T-cell (primary cell): ENCODE measurements around the gene C3orf62. TPM values are rescaled to one million over a fixed set of nuclear protein-coding genes. Genes with fewer than 3 reads are reported as not detected.
A peak's percentile ranks its signal among the peaks of the same experiment; 100 is the strongest.

Experiments used
- ATAC-seq, 4 experiments: fragments of 200-7000 bp in 3 of 4; fragments of 150-1000 bp in 1 of 4; cut with Tn5 transposase; replicated peaks in 1 of 4; 1 replicate in 3 of 4; 2 replicates in 1 of 4; pipeline ENCODE4 v1.10.0; 2021; ENCODE audit warnings: moderate library complexity in 3 of 4, mild to moderate bottlenecking in 2 of 4, moderate number of reproducible peaks in 1 of 4
- CTCF ChIA-PET, 2 donors: fragments of 300-600 bp; sonication (Branson Sonifier 250); formaldehyde crosslinking; loops; one replicate each; lab custom pipeline; 2022; ENCODE audit warnings: antibody characterized with exemption in 2 of 2; lab: Charles Lee
- POLR2A ChIA-PET, 2 donors: fragments of 300-600 bp; sonication (Branson Sonifier 250); formaldehyde crosslinking; loops; one replicate each; lab custom pipeline; 2022; ENCODE audit warnings: antibody characterized with exemption in 2 of 2; lab: Charles Lee
- DNase-seq, 35 experiments: peaks; one replicate each; pipeline versions ENCODE4 v3.0.0 to v3.0.0-alpha.2; 2013 to 2023
- H3K27ac ChIP-seq: one replicate; pipeline ENCODE4 v1.5.1; 2013; ENCODE audit warnings: low read length
- H3K27me3 ChIP-seq, 2 experiments: replicated peaks in 1 of 2; 1 replicate in 1 of 2; 2 replicates in 1 of 2; pipeline versions ENCODE4 v1.6.1 to v1.7.0; 2013; ENCODE audit warnings: low read length in 1 of 2, mixed read lengths in 1 of 2; ENCODE audit not compliant: control insufficient read depth in 2 of 2, insufficient read depth in 2 of 2; ENCODE audit errors: extremely low read depth in 1 of 2
- H3K36me3 ChIP-seq, 2 donors: 1 replicate in 1 of 2; 2 replicates in 1 of 2; pipeline versions ENCODE4 v1.6.1 to v1.7.0; 2013; ENCODE audit warnings: low read length in 1 of 2; ENCODE audit not compliant: control insufficient read depth in 2 of 2, insufficient read depth in 1 of 2; ENCODE audit errors: extremely low read depth in 1 of 2
- H3K4me1 ChIP-seq, 2 experiments: 1 replicate in 1 of 2; 2 replicates in 1 of 2; pipeline versions ENCODE4 v1.6.1 to v1.7.0; 2013; ENCODE audit warnings: low read length in 2 of 2, mixed read lengths in 1 of 2; ENCODE audit not compliant: insufficient read depth in 2 of 2, control insufficient read depth in 1 of 2; ENCODE audit errors: extremely low read depth in 1 of 2
- H3K4me3 ChIP-seq, 2 donors: 1 replicate in 1 of 2; 2 replicates in 1 of 2; pipeline versions ENCODE4 v1.5.1 to v1.7.0; 2013; ENCODE audit warnings: mild to moderate bottlenecking in 2 of 2, low read length in 1 of 2, moderate library complexity in 1 of 2; ENCODE audit not compliant: control insufficient read depth in 1 of 2; ENCODE audit errors: extremely low read depth in 1 of 2
- H3K9me3 ChIP-seq: 2 replicates; pipeline ENCODE4 v1.7.0; 2013
- H3K27ac Mint-ChIP-seq, 2 donors: one replicate each; pipeline ENCODE4 v1.8.0; 2020 to 2021; ENCODE audit warnings: mild to moderate bottlenecking in 2 of 2, mixed read lengths in 2 of 2
- H3K27me3 Mint-ChIP-seq, 2 donors: one replicate each; pipeline ENCODE4 v1.8.0; 2021 to 2022; ENCODE audit warnings: mixed read lengths in 2 of 2
- H3K36me3 Mint-ChIP-seq: one replicate; pipeline ENCODE4 v1.8.0; 2021; ENCODE audit warnings: mixed read lengths
- H3K4me1 Mint-ChIP-seq, 3 donors: one replicate each; pipeline ENCODE4 v1.8.0; 2020 to 2022; ENCODE audit warnings: mixed read lengths in 3 of 3, mild to moderate bottlenecking in 1 of 3
- H3K4me3 Mint-ChIP-seq, 3 donors: one replicate each; pipeline ENCODE4 v1.8.0; 2020 to 2022; ENCODE audit warnings: mild to moderate bottlenecking in 3 of 3, mixed read lengths in 3 of 3, moderate library complexity in 3 of 3
- H3K9me3 Mint-ChIP-seq, 3 donors: one replicate each; pipeline ENCODE4 v1.8.0; 2020 to 2022; ENCODE audit warnings: mixed read lengths in 3 of 3
- WGBS: methylation state at CpG from one replicate; pipeline ENCODE4 v1.1.5; 2013; ENCODE audit warnings: missing lambda C conversion rate; ENCODE audit not compliant: insufficient coverage; 5-methylcytosine and 5-hydroxymethylcytosine counted together
- total RNA-seq, 35 experiments: library from RNA in 6 of 35; stranded (reverse) in 6 of 35; fragments of 120-200 nt in 1 of 35; gene quantifications; one replicate each; pipeline versions ENCODE4 v1.2.1 to v1.2.4 and lab custom pipeline; 2013 to 2026

Gene C3orf62
- total RNA-seq (10 to 100 TPM in 3 of 5 donors, 1 to 10 TPM in 2; 8.5 to 12.8 (median 10.9) TPM), total RNA-seq (lab: John Stamatoyannopoulos, UW) (4.9 to 13.8 (median 8.7) reads per million in 29 experiments)
- 8.4 TPM for total RNA-seq (2013)

DNA sequence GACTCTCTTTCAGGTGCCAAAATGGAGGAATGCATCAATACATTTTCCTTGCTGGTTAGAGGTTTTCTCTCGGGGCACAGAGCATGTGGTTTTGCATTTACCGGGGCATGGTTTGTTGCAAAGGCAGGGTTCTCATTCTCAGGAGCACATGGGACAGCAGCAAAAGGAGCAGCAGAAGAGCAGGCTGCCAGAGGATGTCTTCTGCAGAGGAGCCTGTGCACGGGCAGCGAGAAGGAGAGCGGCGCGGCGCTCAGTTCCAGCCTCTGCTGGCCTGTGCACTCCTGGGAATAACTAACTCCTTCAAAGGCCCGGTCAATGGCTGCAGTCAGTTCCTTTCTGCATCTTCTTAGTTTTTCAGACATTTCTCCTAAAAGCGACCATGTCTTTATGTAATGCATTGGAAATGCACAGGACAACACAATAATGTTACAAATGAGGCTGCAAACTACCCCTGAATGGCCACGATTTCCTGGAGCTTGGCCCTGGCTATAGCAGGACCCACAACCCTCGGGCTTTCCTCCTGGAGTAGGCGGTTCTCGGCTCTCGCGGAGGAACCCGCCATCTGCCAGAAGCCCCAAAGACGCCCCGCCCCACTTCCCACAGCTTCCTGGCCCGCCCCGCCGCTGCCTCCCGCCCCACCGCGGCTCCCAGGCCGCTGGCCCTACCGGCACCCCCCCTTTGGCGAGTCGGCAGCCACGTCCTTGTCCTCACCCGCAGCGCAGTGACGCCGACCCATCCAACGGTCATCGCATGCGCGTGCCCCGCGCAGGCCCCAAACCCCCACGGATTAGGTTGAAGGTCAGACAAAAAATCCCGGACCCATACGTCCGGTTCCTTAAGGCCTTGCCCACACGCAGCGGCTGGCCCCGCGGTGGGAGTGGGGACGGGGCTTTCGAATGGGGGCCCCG is at the start of gene C3orf62:
Gene C3orf62, minus strand, starts transcription at position 758 of the 908 bp plus-strand sequence. Its CDS starts 360 bp downstream, at position 398.
- Histone ChIP-seq H3K36me3 (peaks cover 4 to 16% of the 10 kb centered on the region in 2 donors), H3K27ac (peak within 1 kb of the TSS; percentile 79), H3K4me1 (peaks cover 8 to 20% of the 10 kb centered on the region in 2 experiments), H3K4me3 (peak within 1 kb of the TSS; percentile 51 to 65), H3K27me3 (no peaks in the 10 kb centered on the region), H3K9me3 (no peaks in the 10 kb centered on the region)
- no peaks in the 10 kb centered on the region for H3K27me3 Mint-ChIP-seq
- DNase-seq = peak; percentile 17 to 78 (median 58)
- peak within 1 kb of the TSS; percentile 76 to 86 (median 83) for H3K4me3 Mint-ChIP-seq
- ChIA-PET CTCF (no interaction called here), POLR2A (interaction anchor here in 1 of 2 donors (0.6 kb wide), 1 partner anchor 106 kb away, joined by 7 read pairs; no protein-coding TSS in a partner anchor)
- H3K27ac Mint-ChIP-seq = peak within 1 kb of the TSS; percentile 91 to 95
- 6% methylated on average over 40 of the region's 51 CpGs for WGBS
- peak; percentile 88 to 95 (median 92) for ATAC-seq
- H3K9me3 Mint-ChIP-seq = no peaks in the 10 kb centered on the region
- H3K4me1 Mint-ChIP-seq = peaks cover 19 to 24% (median 23%) of the 10 kb centered on the region in 3 donors
- peaks cover 13% of the 10 kb centered on the region for H3K36me3 Mint-ChIP-seq

DNA sequence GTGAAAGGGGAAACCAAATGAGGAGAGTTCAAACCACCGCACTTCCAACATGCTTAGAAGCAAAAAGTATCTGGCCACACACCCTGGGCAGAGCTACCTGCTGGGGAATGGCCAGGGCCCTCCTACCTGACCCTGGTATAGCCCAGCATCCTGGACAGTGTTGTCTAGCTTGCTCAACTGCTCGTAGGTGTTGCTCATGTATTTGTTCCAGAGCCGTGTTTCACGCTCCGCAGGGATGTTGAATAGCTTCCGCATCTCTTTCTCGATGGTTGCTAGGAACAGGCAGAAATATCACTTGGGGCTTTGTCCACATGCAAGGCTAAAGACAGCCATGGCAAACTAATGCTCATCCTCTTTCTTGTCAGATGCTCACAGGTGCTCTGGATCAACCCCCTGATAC is 47.7 kb upstream of the C3orf62 start:
- ChIA-PET POLR2A (interaction anchor here in 1 of 2 donors (0.6 kb wide), 1 partner anchor 405 kb away, joined by 7 read pairs; no protein-coding TSS in a partner anchor), CTCF (interaction anchor here in 1 of 2 donors (0.6 kb wide), 1 partner anchor 126 kb away, joined by 3 read pairs; no protein-coding TSS in a partner anchor)
- no peaks in the 10 kb centered on the region for H3K4me1 ChIP-seq
- no peak for ATAC-seq
- 98% methylated on average over 6 of the region's 7 CpGs for WGBS
- H3K9me3 ChIP-seq = no peaks in the 10 kb centered on the region
- H3K4me3 ChIP-seq = no peak overlapping the region
- peaks cover 0 to 6% (median 4%) of the 10 kb centered on the region in 3 donors for H3K4me1 Mint-ChIP-seq
- H3K27me3 ChIP-seq = no peaks in the 10 kb centered on the region
- H3K27ac ChIP-seq = no peak overlapping the region
- H3K36me3 ChIP-seq = peaks cover 3 to 91% of the 10 kb centered on the region in 2 donors
- H3K27ac Mint-ChIP-seq = no peak overlapping the region
- no peaks in the 10 kb centered on the region for H3K9me3 Mint-ChIP-seq
- H3K36me3 Mint-ChIP-seq = peaks cover 53% of the 10 kb centered on the region
- no peak overlapping the region for H3K4me3 Mint-ChIP-seq
- H3K27me3 Mint-ChIP-seq = no peaks in the 10 kb centered on the region
- DNase-seq = no peak

DNA sequence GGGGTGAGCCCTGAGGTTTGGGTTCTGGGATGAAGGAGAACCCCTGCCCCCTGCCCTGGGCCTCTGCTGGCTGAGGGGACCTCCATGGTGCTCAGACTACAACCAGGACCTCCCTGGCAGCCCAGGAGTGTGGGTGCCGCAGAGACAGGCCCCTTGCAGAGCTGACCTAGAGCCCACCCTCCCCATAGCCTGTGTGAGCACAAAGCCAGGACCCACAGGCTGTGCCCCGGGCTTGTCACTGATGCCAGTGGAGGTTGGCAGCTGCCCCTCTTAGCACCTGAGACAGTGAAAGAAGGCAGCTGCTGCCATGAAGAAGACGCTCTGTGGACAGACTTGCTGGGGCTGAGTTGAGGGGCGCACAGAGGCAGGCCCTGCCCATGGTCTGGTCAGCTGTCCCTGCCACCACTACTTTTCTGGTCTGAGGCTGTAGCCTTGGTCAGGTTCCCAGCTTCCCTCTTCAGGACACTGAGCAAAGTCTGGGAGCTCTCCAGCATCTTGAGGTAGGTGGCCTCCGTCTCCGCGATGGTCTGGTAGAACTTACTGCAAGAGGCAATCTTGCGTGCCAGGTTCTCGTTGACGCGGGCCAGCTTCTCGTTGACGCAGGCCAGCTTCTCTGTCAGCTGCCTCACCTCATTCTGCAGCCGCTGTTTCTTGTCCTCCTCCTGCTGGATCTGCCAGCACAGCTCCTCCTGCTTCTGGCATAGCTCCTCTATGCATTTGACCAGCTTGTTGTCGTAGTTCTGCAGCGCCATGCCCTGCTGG is 39.8 kb upstream of the C3orf62 start:
- Histone ChIP-seq H3K4me1 (no peaks in the 10 kb centered on the region), H3K36me3 (peaks cover 14 to 77% of the 10 kb centered on the region in 2 donors), H3K27me3 (no peaks in the 10 kb centered on the region), H3K4me3 (no peak overlapping the region), H3K27ac (no peak overlapping the region), H3K9me3 (no peaks in the 10 kb centered on the region)
- ATAC-seq = no peak
- DNase-seq = no peak
- Mint-ChIP-seq H3K4me1 (no peaks in the 10 kb centered on the region), H3K27ac (no peak overlapping the region), H3K9me3 (no peaks in the 10 kb centered on the region), H3K27me3 (no peaks in the 10 kb centered on the region), H3K4me3 (no peak overlapping the region), H3K36me3 (peaks cover 26% of the 10 kb centered on the region)
- 100% methylated on average over 13 of the region's 16 CpGs for WGBS
- ChIA-PET POLR2A (no interaction called here), CTCF (interaction anchor here in 1 of 2 donors (0.8 kb wide), 1 partner anchor 242 kb away, joined by 4 read pairs; no protein-coding TSS in a partner anchor)

DNA sequence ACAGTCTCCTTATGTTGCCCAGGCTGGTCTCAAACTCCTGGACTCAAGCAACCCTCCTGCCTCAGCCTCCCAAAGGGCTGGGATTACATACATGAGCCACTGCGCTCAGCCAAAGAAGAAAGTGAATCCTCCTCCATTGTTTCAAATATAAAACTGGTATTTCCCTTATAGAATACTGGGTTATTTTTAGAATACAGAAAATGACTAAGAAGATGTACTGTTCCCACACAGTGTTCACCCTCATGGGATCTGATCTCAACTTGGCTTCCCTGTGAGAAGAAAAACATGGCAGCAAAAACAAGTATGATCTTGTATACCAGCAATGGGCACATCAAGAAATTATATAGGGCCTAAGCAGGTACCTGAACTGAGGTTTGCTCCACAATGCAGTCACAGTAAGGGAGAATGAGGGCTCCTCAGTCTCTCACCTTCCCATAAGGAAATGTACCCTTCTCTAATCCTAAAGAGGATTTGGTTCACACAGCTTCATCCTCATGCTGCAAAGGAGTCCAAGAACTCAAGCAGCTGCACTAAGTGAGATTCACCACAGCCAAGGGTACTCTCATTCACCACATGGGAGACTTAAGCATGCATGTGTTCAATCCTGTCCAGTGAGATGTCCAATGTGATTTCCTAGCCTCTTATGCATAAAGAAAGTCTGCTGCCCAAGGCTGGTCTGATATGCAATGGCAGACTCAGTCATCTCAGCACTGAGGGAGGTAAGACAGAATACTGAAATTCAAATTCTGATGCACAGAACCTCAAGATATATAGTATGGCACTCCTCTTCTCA is 37.1 kb upstream of the C3orf62 start:
- Mint-ChIP-seq H3K36me3 (peaks cover 32% of the 10 kb centered on the region), H3K4me3 (no peak overlapping the region), H3K9me3 (no peaks in the 10 kb centered on the region), H3K27ac (peak overlapping the region; percentile 4 to 44), H3K4me1 (peaks cover 3 to 5% (median 5%) of the 10 kb centered on the region in 3 donors), H3K27me3 (no peaks in the 10 kb centered on the region)
- Histone ChIP-seq H3K9me3 (no peaks in the 10 kb centered on the region), H3K4me1 (no peaks in the 10 kb centered on the region), H3K36me3 (peaks cover 14 to 76% of the 10 kb centered on the region in 2 donors), H3K4me3 (no peak overlapping the region), H3K27me3 (no peaks in the 10 kb centered on the region), H3K27ac (no peak overlapping the region)
- WGBS = no CpG with 5 or more reads among the region's 1 CpG
- ATAC-seq (no peak), DNase-seq (no peak)
- CTCF ChIA-PET = no interaction called here
- POLR2A ChIA-PET = no interaction called here

DNA sequence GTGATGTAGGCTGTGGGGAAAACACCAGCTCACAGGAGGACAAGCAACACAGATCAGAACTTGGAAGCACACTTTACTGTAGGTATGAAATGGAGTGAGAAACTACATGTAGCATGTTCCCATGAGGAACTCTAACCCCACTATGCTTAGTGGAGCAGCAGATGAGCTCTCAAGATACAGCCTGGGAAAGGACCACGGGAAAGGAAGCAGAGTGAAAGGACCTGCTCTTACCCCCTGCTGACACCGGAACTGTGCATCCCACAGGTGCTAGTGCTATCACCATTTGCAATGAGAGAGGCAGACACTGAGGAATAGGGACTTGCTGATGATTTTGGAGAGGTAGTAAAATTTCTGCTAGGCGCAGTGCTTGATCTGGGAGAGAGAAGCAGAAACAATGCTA is 34.3 kb upstream of the C3orf62 start:
- no peak for DNase-seq
- Histone ChIP-seq H3K27me3 (no peaks in the 10 kb centered on the region), H3K36me3 (peaks cover 16 to 79% of the 10 kb centered on the region in 2 donors), H3K27ac (no peak overlapping the region), H3K4me3 (no peak overlapping the region), H3K4me1 (no peaks in the 10 kb centered on the region), H3K9me3 (no peaks in the 10 kb centered on the region)
- peak overlapping the region in 1 of 2 donors; percentile 58 for H3K27ac Mint-ChIP-seq
- H3K27me3 Mint-ChIP-seq = no peaks in the 10 kb centered on the region
- no peak overlapping the region for H3K4me3 Mint-ChIP-seq
- WGBS = 100% methylated on average over 1 of the region's 3 CpGs
- POLR2A ChIA-PET = no interaction called here
- no peak for ATAC-seq
- H3K36me3 Mint-ChIP-seq = peaks cover 32% of the 10 kb centered on the region
- no peaks in the 10 kb centered on the region for H3K9me3 Mint-ChIP-seq
- H3K4me1 Mint-ChIP-seq = peaks cover 3 to 5% (median 5%) of the 10 kb centered on the region in 3 donors
- CTCF ChIA-PET = interaction anchor here in 1 of 2 donors (0.6 kb wide), 1 partner anchor 115 kb away, joined by 3 read pairs; no protein-coding TSS in a partner anchor
